Stimulated activated CD8-positive, alpha-beta memory T cell treated with anti-CD3 and anti-CD28 coated beads, Interleukin-7, amount 100 ng/mL, for 1 hour (primary cell): ENCODE data around the gene ERICH6.
"Not testable (repeated sequence)": the region's sequence is repeated elsewhere in the genome, so short reads cannot be mapped to it uniquely, and the experiment has no call there.

ENCODE experiments used
- DNase-seq, 2 donors: peaks; one replicate each; pipeline ENCODE4 v3.0.0-alpha.2; 2020; ENCODE audit warnings: low read depth in 2 of 2

ERICH6 gene

GRCh38 chr3:150682279-150682678, 21.4 kb downstream of the ERICH6 start:
- DNase-seq: no peak

DNA sequence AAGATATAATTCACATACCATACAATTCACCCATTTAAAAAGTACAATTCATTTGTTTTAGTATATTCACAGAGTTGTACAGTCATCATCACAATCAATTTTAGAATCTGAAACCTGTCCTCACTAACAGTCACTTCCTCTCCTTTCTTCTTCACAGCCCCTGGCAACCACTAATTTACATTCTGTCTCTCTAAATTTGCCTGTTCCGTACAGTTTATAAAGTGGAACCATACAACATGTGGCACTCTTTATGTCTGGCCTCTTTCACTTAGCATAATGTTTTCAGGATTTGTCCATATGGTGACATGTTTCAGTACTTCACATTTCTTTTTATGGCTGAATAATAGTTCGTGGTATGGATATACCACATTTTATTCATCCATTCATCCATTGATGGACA, 22.7 kb downstream of the ERICH6 start:
- no peak for DNase-seq

GRCh38 chr3:150680562-150680961, 23.2 kb downstream of the ERICH6 start:
- no peak for DNase-seq

DNA sequence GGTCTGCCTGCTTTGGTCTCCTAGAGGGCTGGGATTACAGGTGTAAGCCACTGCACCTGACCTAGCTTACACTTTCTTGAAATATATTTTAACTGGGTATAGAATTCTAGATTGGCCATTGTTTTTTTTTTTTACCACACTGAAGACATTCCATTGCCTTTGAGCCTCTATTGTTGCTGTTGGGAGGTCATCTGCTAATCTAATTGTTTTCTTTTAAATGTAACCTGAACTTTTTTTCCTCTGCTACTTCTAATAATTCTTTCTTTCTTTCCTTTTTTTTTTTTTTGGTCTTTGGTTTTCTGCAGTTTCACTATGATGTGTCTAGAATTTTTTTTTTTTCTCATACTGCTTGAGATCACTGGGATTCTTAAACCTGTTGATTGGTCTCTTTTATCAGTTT, 28.1 kb downstream of the ERICH6 start:
- no peak for DNase-seq

- no peak for DNase-seq
These were observed 29.8 kb downstream of the ERICH6 start for GRCh38 chr3:150673966-150674365.

- no peak for DNase-seq
These were observed 37.6 kb downstream of the ERICH6 start for GRCh38 chr3:150666167-150666566.

GRCh38 chr3:150663461-150663860, 40.3 kb downstream of the ERICH6 start:
- DNase-seq: no peak

DNA sequence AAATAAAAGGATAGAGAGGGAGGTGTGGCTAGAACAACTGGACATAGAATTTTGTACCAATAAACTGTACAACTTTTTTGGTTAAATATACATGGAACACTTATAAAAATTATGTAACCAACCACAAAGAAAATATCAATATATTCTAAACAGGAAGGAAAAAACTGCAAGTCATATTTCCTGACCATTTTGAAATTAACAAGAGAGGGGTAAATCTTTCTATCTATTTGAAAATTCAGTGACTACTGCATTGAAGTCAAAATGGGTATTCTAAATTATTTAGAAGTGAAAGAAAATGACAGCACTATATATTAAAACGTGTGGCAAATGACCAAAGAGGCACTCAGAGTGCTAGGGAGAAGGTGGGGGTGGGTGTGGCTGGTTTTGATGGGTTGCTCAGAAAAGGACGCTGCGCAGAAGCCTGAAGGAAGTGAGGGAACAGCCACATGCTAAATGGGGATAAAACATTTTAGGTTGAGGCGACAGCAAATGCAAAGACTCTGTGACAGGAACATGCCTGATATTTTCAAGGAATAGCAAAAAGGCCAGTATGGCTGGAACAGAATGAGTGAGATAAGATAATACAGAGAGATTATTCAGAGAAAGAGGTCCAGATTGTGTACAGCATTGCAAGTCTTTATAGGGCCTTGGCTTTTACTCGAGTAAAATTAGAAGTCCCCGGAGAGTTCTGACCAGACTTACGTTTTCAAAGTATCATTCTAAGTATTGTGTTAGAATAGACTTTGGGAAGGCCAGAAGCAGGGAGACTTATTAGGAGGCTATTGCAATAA, 41.1 kb downstream of the ERICH6 start:
- no peak for DNase-seq

GRCh38 chr3:150656316-150656715, 47.4 kb downstream of the ERICH6 start:
- DNase-seq: no peak

GRCh38 chr3:150653110-150653561, 50.6 kb downstream of the ERICH6 start:
- DNase-seq: no peak

DNA sequence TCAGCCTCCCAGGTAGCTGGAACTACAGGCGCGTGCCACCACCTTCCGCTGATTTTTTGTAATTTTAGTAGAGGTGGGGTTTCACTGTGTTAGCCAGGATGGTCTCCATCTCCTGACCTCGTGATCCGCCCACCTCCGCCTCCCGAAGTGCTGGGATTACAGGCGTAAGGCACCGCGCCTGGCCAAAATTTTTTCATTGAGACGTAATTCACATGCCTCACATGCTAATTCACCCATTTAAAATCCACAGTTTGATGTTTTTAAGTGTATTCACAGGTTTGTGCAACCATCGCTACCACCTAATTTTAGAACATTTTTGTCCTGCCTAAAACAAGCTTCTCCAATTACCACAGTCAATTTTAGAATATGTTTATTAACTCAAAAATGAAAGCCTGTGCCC, 63.5 kb downstream of the ERICH6 start:
- no peak for DNase-seq

DNA sequence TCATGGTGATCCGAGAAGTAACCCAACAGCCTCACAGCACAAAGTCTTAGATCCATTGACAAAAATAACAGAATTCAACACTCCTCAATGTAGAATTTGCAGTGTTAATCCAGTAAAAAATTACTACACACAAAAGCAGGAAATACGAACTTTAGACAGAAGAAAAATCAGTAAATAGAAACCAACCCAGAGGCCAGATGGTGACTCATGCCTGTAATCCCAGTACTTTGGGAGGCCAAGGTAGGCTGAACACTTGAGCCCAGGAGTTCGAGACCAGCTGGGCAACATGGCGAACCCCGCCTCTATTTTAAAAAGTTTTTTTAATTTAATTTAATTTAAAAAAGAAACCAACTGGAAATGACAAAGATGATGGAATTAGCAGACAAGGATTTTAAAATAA, 64.5 kb downstream of the ERICH6 start:
- no peak for DNase-seq

DNA sequence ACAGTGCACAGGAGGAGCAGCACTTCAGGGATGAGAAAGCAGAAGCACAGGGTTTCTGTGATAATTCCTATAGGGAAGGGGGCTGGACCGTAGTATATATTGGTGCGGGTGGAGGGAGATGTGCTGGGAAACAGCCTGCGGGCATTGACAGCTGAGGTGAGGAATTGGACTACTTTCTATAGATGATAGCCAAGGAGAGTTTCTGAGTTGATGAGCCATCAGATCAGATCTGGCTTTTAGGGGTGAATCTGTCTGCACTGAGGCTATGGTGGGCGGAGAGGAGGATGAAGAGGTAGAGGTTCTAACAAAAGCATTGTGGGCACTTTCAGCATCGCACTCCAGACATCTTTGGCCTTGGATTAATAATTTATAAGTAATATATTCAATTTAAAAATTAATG, 67.5 kb downstream of the ERICH6 start:
- DNase-seq: no peak

DNA sequence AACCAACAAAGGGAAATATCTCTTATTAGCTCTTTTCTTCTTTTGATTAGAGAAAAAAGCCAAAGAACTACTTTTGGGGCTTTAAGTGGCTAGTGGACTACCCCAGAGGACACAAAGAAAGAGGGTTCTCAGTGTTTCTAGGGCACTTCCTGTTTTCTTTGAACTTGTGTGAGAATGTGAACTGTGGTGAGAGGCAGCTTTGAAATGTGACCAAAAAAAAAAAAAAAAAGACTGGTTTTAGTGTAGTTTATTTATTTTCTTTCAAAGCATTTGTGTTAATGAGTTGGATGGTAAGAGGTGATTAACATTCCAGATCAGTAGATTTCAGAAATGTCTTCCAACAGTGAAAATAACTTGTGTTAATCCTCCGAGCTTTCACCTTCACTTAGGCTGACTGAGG, 68.2 kb downstream of the ERICH6 start:
- DNase-seq: no peak

GRCh38 chr3:150635076-150635475, 68.6 kb downstream of the ERICH6 start:
- DNase-seq: no peak

DNA sequence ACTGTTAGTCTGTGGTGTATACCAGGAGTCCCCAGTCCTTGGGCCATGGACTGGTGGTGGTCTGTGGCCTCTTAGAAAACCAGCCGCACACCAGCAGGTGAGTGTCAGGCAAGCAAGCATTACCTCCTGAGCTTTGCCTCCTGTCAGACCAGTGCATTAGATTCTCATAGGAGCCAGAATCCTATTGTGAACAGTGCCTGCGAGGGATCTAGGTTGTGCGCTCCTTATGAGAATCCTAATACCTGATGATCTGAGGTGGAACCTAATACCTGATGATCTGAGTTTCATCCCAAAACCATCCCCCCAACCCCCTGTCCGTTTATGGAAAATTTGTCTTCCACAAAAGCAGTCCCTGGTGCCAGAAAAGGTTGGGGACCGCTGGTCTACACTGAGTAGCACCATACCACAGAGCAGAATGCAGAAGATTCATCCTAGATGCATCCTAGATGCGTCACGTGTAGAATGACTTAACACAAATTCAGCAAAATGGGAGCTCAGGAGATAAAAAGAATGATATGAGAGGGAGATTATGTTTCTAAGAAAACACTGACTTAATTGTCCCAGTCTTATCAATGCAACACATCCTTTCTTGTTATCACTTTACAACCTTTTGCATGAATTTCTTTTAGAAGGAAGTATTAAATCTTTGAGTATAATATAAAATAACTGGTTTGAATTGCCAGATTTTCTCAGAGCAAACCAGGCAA, 72.1 kb downstream of the ERICH6 start:
- DNase-seq: no peak

DNA sequence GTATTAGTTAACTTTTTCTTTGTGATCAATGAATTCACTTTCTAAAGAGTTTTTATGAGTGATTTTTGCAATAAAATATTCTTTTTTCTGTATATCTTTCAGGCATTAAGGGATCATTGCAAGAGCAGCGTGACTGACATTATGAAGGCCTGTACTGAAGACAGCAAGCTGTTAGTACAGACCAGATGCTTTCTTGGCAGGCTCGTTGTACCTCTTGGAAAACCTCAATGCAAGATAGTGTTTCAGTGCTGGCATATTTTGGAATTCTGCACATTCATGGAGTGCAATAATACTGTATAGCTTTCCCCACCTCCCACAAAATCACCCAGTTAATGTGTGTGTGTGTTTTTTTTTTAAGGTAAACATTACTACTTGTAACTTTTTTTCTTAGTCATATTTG, 76.2 kb downstream of the ERICH6 start:
- DNase-seq: no peak

DNA sequence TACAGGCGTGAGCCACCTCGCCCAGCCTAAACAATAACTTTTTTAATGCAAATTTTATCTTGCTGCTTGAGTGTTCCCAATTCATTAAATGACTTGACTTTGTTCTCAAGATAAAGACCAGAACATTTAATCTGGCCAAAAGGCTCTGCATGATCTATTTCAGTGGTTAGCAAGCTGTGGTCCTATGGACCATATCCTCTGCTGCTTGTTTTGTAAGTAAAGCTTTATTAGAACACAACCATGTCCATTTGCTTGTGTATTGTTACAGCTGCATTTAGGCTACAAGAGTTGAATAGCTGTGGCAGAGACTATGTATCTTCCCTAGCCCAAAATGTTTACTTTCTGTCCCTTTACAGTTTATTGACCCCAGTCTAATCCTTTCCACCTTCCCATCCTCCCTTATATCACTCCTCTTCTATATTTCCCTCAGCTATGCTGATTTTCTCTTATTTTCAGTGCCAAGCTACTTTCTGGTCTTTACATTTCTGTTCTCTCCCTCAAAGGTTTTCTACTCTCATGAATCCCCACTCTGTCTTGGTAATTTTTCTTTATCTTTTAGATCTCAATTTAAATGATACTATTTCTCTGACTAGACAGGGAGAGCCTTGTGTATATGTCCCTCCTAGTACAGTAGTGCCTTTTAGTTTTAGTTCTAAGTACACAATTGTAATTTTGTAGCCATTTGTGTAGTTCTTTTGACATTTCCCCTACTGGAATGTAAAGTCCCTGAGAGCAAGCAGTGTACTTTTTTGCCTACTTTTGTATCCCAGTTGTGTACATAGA, 77.4 kb downstream of the ERICH6 start:
- no peak for DNase-seq

GRCh38 chr3:150623945-150624344, 79.8 kb downstream of the ERICH6 start:
- no peak for DNase-seq

DNA sequence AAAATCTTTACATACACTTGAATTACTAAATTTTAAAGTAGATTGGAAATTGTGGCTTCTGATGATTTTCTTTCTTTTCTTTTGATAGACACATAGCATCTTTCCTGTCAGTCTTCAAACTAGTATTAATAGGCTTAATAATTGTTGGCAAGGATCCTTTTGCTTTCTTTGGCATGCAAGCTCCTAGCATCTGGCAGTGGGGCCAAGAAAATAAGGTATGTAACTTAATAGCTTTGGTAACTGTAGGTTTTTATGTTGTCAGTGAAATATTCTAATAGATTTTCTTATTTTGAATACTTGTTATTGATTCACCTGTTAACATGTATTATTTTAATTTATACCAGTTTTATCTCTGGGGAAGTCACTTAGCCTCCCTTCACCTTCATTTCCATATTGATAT, 80.8 kb downstream of the ERICH6 start:
- DNase-seq: not testable (repeated sequence)

GRCh38 chr3:150620002-150620689, 83.6 kb downstream of the ERICH6 start:
- DNase-seq: no peak
